HepG2 (cell line): ENCODE data around the gene SIGLEC1. TPM values are rescaled to one million over a fixed set of nuclear protein-coding genes. Genes with fewer than 3 reads are reported as not detected.

Experiments used
- HOXA3 ChIP-seq: sonication (generic); formaldehyde crosslinking; IDR thresholded peaks from 2 replicates; pipeline ENCODE4 v1.5.0; 2020; ENCODE audit warnings: missing genetic modification reagents
- JARID2 ChIP-seq: sonication (generic); formaldehyde crosslinking; IDR thresholded peaks from 2 replicates; pipeline ENCODE4 v1.8.1; 2023; ENCODE audit warnings: missing genetic modification reagents, inconsistent platforms; ENCODE audit not compliant: insufficient replicate concordance
- MNT ChIP-seq: fragments of 450-650 bp; IDR thresholded peaks from 2 replicates; pipeline ENCODE4 v1.6.1; 2016
- PLRG1 ChIP-seq: fragments of 450-650 bp; conservative IDR thresholded peaks from 2 replicates; pipeline ENCODE4 v1.6.1; 2016
- PPARG ChIP-seq: conservative IDR thresholded peaks from 2 replicates; pipeline ENCODE4 v1.6.1; 2016; ENCODE audit warnings: missing biosample characterization, missing genetic modification reagents
- SP1 ChIP-seq, 2 experiments: fragments of 450-650 bp in 1 of 2; sonication (generic) in 1 of 2; formaldehyde crosslinking in 1 of 2; IDR thresholded peaks; 2 replicates each; pipeline versions ENCODE4 v1.4.0 to v1.6.1; 2016 to 2020; ENCODE audit warnings: missing genetic modification reagents in 1 of 2
- SPEN ChIP-seq: sonication (generic); formaldehyde crosslinking; IDR thresholded peaks from 2 replicates; pipeline ENCODE4 v1.5.1; 2020; ENCODE audit warnings: low read depth, mild to moderate bottlenecking, missing genetic modification reagents
- THAP11 ChIP-seq: IDR thresholded peaks from 2 replicates; pipeline ENCODE4 v1.6.1; 2016; ENCODE audit warnings: missing biosample characterization, missing genetic modification reagents
- YEATS4 ChIP-seq: sonication (generic); formaldehyde crosslinking; IDR thresholded peaks from 2 replicates; pipeline ENCODE4 v1.4.0; 2020; ENCODE audit warnings: missing genetic modification reagents, borderline replicate concordance
- ZNF136 ChIP-seq: sonication (generic); formaldehyde crosslinking; IDR thresholded peaks from 2 replicates; pipeline ENCODE4 v1.8.1; 2022; ENCODE audit warnings: low read depth, mild to moderate bottlenecking, moderate library complexity, missing genetic modification reagents
- ZNF501 ChIP-seq: sonication (generic); formaldehyde crosslinking; IDR thresholded peaks from 2 replicates; pipeline ENCODE4 v1.5.1; 2020; ENCODE audit warnings: mild to moderate bottlenecking, moderate library complexity, missing genetic modification reagents
- ZNF547 ChIP-seq: sonication (generic); formaldehyde crosslinking; IDR thresholded peaks from 2 replicates; pipeline ENCODE4 v1.5.1; 2020; ENCODE audit warnings: mild to moderate bottlenecking, missing genetic modification reagents
- ZNF619 ChIP-seq: sonication (generic); formaldehyde crosslinking; IDR thresholded peaks from 2 replicates; pipeline ENCODE4 v1.4.0; 2020; ENCODE audit warnings: mild to moderate bottlenecking, missing genetic modification reagents
- ZNF687 ChIP-seq: sonication (generic); formaldehyde crosslinking; IDR thresholded peaks from 2 replicates; pipeline ENCODE4 v1.5.1; 2020; ENCODE audit warnings: mild to moderate bottlenecking, missing genetic modification reagents, moderate library complexity
- ZNF800 ChIP-seq: sonication (generic); formaldehyde crosslinking; IDR thresholded peaks from 2 replicates; pipeline ENCODE4 v1.4.0; 2020; ENCODE audit warnings: missing genetic modification reagents
- polyA plus RNA-seq, 8 experiments: library from polyadenylated mRNA; depleted of rRNA in 3 of 8; stranded (reverse) in 7 of 8; unstranded in 1 of 8; fragments of >200 nt; fragmentation: Illumina TruSeq in 4 of 8; extraction: Trizol in 4 of 8; gene quantifications; 2 replicates each; pipeline versions ENCODE4 v1.2.1 to v1.2.3, GENCODE V29; 2011 to 2016; ENCODE audit warnings: low read depth in 4 of 8, missing spikeins in 1 of 8, mixed read lengths in 1 of 8; ENCODE audit not compliant: insufficient read depth in 1 of 8
- total RNA-seq, 5 experiments: library from RNA; depleted of rRNA; stranded (reverse); fragments of >200 nt; fragmentation: Illumina TruSeq; extraction: Trizol; gene quantifications; 2 replicates each; pipeline ENCODE4 v1.2.3, GENCODE V29; 2016; ENCODE audit warnings: low read depth in 1 of 5

SIGLEC1 gene
- total and polyA plus RNA-seq, 2 of the 13 experiments (the other 11 are each of a cell fraction or from before 2014, with no cell fraction given) = 0.01 TPM; not detected in 1

GRCh38 chr20:3744806-3745685, 32.6 kb upstream of the SIGLEC1 start (continued):
- TF ChIP-seq ZNF501 (CRISPR knock-in tag) = 0 out of 2 replicates have a peak, but pooled peaks have one; percentile 47
- TF ChIP-seq PLRG1 = no peak
- TF ChIP-seq SP1 (IDR thresholded peaks at IDR 0.05) = no peak
- TF ChIP-seq SP1 (CRISPR knock-in tag; IDR thresholded peaks at IDR 0.05) = peak; percentile 44
- no peak for TF ChIP-seq PPARG (CRISPR knock-in tag)
- TF ChIP-seq MNT = no peak
- TF ChIP-seq YEATS4 (CRISPR knock-in tag) = 0 out of 2 replicates have a peak, but pooled peaks have one; percentile 15
- peak; percentile 64; the same call in 1 of the 2 replicates for TF ChIP-seq ZNF547 (CRISPR knock-in tag)
- TF ChIP-seq ZNF136 (CRISPR knock-in tag) = no peak
- TF ChIP-seq ZNF687 (CRISPR knock-in tag) = peak; percentile 55
- no peak for TF ChIP-seq ZNF800
- TF ChIP-seq ZNF619 (CRISPR knock-in tag) = no peak
- TF ChIP-seq THAP11 (CRISPR knock-in tag) = no peak
- 0 out of 2 replicates have a peak, but pooled peaks have one; percentile 17 for TF ChIP-seq HOXA3 (CRISPR knock-in tag)
- TF ChIP-seq JARID2 (CRISPR knock-in tag) = no peak
- no peak for TF ChIP-seq SPEN (CRISPR knock-in tag)
